ENCODE results near the gene ELOVL5.
"Not testable (repeated sequence)": the region's sequence is repeated elsewhere in the genome, so short reads cannot be mapped to it uniquely, and the experiment has no call there.

Gene ELOVL5

DNA sequence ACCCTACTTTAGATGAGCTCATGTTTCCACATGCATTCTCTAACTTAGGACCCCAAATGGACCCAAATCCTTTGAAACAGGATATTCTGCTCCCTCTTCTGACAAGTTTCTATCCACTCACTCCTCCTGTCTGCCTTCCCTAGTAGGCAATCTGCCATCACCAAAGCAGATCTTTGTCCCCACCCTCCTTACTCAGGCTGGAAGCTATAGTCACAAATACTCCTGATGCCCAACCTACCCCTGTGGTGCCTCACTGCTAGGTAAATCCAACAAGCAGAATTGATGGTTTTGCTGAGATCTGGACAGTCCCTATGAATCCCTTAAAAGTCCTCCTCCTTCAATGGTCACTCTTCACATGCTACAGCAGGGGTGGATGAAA lies 21.7 kb downstream of the ELOVL5 start:
- peak overlapping the region; percentile 20; the same call in 1 of the 2 replicates for H3K4me3 ChIP-seq (ENCODE audit: low read depth, low read length)
- peak overlapping the region; percentile 16; the same call in 1 of the 2 replicates for H3K27ac ChIP-seq (ENCODE audit: low read depth, low read length)
- no peaks in the 10 kb centered on the region for H3K9me3 ChIP-seq (ENCODE audit: control insufficient read depth, insufficient read depth, low read depth, low read length)
- H3K36me3 ChIP-seq (ENCODE audit: control insufficient read depth, insufficient read depth, low read length) = 0 out of 2 replicates have a peak, but pooled peaks cover 3% of the 10 kb centered on the region
- no peaks in the 10 kb centered on the region for H3K27me3 ChIP-seq (ENCODE audit: control insufficient read depth, insufficient read depth, low read length)
- H3K4me1 ChIP-seq (ENCODE audit: control insufficient read depth, insufficient read depth, low read length) = peaks cover 30% of the 10 kb centered on the region
- peak overlapping the region; percentile 10 for H3K9ac ChIP-seq (ENCODE audit: low read length)

DNA sequence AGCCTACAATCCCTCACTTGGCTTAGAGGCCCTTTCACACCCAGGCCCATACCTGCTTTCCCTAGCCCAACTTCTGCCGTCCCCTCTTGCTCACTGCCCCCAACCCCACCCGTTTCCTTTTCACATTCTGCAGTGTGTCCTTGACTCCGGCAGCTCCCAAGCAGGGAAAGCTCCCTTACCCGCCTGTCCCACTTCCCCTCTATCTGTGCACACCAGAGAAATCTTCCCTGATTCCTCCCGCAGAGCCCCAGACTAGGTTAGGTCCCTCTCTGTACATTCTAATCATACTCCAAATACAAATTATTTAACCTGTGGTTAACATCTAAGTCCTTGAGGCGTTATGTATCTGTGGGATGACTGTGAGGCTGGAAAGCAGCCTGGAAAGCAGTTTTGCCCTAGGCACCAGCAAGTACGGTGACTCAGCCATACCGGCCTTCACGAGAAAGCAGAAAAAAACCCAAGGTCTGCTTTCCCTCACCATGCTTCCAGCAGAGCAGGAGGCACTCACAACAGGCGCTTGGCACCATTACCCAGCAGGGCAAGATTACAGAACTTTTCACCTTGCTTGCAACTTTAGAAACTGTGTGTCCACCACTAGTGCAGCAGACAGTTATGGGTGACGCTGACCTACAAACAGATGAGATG lies 22.3 kb downstream of the ELOVL5 start:
- Histone ChIP-seq H3K4me1 (ENCODE audit: control insufficient read depth, insufficient read depth, low read length) (peaks cover 30% of the 10 kb centered on the region), H3K9ac (ENCODE audit: low read length) (peak overlapping the region; percentile 22), H3K36me3 (ENCODE audit: control insufficient read depth, insufficient read depth, low read length) (no peaks in the 10 kb centered on the region), H3K27me3 (ENCODE audit: control insufficient read depth, insufficient read depth, low read length) (no peaks in the 10 kb centered on the region), H3K27ac (ENCODE audit: low read depth, low read length) (peak overlapping the region; percentile 16; the same call in 1 of the 2 replicates), H3K4me3 (ENCODE audit: low read depth, low read length) (peak overlapping the region; percentile 20; the same call in 1 of the 2 replicates), H3K9me3 (ENCODE audit: control insufficient read depth, insufficient read depth, low read depth, low read length) (no peaks in the 10 kb centered on the region)

DNA sequence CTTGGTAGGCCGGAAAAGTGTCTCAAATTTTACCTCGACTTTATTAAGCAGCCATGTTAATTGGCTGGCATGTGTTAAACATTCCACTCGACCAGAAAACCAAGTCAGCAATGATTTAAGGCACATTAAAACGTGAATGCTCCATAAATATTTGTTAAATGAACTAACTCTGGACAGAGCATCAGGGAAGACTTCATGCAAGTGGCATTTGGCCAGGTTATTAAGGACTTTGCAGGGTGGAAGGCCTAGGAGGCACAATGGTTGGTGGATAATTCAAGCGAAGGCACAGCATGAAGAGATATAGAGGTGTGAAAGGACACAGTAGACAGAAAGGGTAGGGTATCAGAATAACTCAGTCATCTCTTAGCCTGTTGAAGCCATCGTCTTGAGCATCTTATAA lies 23.0 kb downstream of the ELOVL5 start:
- Histone ChIP-seq H3K27ac (ENCODE audit: low read depth, low read length) (no peak overlapping the region), H3K9ac (ENCODE audit: low read length) (no peak overlapping the region), H3K4me3 (ENCODE audit: low read depth, low read length) (no peak overlapping the region), H3K27me3 (ENCODE audit: control insufficient read depth, insufficient read depth, low read length) (no peaks in the 10 kb centered on the region), H3K4me1 (ENCODE audit: control insufficient read depth, insufficient read depth, low read length) (peaks cover 30% of the 10 kb centered on the region), H3K36me3 (ENCODE audit: control insufficient read depth, insufficient read depth, low read length) (peaks cover 5% of the 10 kb centered on the region; the same call in 1 of the 2 replicates), H3K9me3 (ENCODE audit: control insufficient read depth, insufficient read depth, low read depth, low read length) (0 out of 2 replicates have a peak, but pooled peaks cover 3% of the 10 kb centered on the region)

DNA sequence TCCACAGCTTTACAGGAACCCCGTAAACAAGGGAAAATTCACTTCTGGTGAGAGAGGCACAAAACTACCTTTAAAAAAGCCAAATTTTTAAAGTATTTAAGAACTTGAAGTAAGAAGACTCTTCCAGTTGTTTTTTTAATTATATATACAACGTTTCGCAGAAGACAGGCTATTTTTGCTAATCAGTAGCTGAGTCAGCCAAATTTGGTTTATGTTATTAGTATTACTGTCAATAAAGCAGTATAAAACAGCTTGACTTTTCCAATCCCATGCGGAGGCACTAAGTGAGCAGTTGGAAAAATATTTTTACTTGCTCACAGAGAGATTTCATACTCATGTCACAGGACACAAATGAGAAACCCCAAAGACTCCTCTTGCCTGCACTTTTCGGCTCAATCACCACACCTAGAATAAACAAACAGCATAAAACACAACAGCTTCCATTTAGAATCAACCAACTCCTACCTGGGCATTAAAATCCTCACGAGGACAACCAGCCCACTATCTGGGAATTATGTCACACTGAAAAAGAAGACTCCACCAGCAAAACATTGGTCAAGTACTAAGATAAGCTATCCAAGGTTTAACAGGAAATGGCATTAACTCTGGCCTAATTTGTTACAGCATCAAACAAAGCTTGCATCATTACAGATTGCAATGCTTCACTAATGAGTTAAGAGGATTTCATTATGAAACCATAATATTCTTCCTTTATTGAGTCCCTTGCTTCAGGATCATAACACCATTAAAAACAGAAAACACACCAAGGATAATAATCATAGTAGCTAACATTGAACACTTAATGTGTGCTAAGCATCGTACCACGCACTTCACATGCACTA lies 26.3 kb downstream of the ELOVL5 start:
- Histone ChIP-seq H3K4me3 (ENCODE audit: low read depth, low read length) (no peak overlapping the region), H3K9me3 (ENCODE audit: control insufficient read depth, insufficient read depth, low read depth, low read length) (0 out of 2 replicates have a peak, but pooled peaks cover 3% of the 10 kb centered on the region), H3K4me1 (ENCODE audit: control insufficient read depth, insufficient read depth, low read length) (peaks cover 22% of the 10 kb centered on the region), H3K27ac (ENCODE audit: low read depth, low read length) (no peak overlapping the region), H3K27me3 (ENCODE audit: control insufficient read depth, insufficient read depth, low read length) (no peaks in the 10 kb centered on the region), H3K36me3 (ENCODE audit: control insufficient read depth, insufficient read depth, low read length) (peaks cover 6% of the 10 kb centered on the region; the same call in 1 of the 2 replicates), H3K9ac (ENCODE audit: low read length) (no peak overlapping the region)

DNA sequence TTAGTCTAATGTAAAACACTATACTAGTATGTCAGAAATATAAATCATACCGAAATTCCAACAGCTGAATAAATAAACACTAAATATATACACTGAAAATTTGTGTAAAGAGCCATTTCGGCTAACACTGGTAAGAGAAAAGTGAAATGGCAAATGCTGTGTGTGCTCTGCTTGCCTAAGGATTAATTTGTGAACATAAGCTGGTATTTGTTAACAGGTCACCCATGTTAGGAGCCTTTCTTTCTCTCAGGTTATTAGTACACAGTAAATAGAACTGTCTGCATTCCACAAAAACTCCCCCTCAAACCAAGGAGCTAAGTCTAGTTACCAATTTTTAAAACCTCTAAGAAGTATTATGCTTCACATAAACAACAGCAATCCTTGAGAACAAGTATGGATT lies 27.0 kb downstream of the ELOVL5 start:
- 0 out of 2 replicates have a peak, but pooled peaks cover 3% of the 10 kb centered on the region for H3K9me3 ChIP-seq (ENCODE audit: control insufficient read depth, insufficient read depth, low read depth, low read length)
- no peak overlapping the region for H3K27ac ChIP-seq (ENCODE audit: low read depth, low read length)
- no peak overlapping the region for H3K4me3 ChIP-seq (ENCODE audit: low read depth, low read length)
- H3K27me3 ChIP-seq (ENCODE audit: control insufficient read depth, insufficient read depth, low read length) = no peaks in the 10 kb centered on the region
- peaks cover 15% of the 10 kb centered on the region for H3K4me1 ChIP-seq (ENCODE audit: control insufficient read depth, insufficient read depth, low read length)
- H3K36me3 ChIP-seq (ENCODE audit: control insufficient read depth, insufficient read depth, low read length) = peaks cover 6% of the 10 kb centered on the region; the same call in 1 of the 2 replicates
- no peak overlapping the region for H3K9ac ChIP-seq (ENCODE audit: low read length)

DNA sequence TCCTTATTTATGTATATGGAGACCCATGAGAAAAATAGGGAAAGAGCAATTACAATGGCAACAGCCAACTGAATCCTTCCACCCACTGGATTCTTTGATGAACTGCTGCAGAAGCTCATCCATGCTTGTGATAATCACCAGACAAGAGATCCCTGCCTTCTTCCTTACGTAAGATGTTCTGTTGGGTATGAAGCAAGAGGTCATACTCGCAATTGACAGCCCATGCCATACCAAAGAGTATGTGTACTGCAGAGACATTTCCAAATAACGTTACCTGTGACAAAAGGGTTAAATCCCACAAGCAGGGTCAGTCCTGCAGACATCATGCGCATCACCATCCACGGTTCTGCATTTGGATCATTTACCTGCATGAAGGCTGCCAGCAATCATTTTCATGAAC lies 27.8 kb downstream of the ELOVL5 start:
- H3K4me1 ChIP-seq (ENCODE audit: control insufficient read depth, insufficient read depth, low read length) = peaks cover 8% of the 10 kb centered on the region
- no peak overlapping the region for H3K4me3 ChIP-seq (ENCODE audit: low read depth, low read length)
- H3K36me3 ChIP-seq (ENCODE audit: control insufficient read depth, insufficient read depth, low read length) = peaks cover 6% of the 10 kb centered on the region; the same call in 1 of the 2 replicates
- H3K27me3 ChIP-seq (ENCODE audit: control insufficient read depth, insufficient read depth, low read length) = no peaks in the 10 kb centered on the region
- H3K9me3 ChIP-seq (ENCODE audit: control insufficient read depth, insufficient read depth, low read depth, low read length) = 0 out of 2 replicates have a peak, but pooled peaks cover 3% of the 10 kb centered on the region
- no peak overlapping the region for H3K9ac ChIP-seq (ENCODE audit: low read length)
- no peak overlapping the region for H3K27ac ChIP-seq (ENCODE audit: low read depth, low read length)

DNA sequence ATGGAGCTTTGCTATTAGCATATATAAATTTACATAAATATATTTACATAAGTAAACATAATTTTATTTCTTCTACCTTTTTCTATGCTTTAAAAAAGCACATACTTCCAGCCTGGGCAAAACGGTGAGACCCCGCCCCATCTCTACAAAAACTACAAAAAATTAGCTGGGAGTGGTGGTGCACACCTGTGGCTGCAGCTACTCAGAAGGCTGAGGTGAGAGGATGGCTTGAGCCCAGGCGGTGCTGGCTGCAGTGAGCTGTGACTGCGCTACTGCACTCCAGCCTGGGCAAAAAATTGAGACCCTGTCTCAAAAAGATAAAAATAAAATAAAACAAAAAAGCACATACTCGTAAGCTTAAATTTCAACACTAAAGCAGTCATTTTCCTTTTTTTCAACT lies 30.3 kb downstream of the ELOVL5 start:
- no peaks in the 10 kb centered on the region for H3K27me3 ChIP-seq (ENCODE audit: control insufficient read depth, insufficient read depth, low read length)
- H3K9me3 ChIP-seq (ENCODE audit: control insufficient read depth, insufficient read depth, low read depth, low read length) = 0 out of 2 replicates have a peak, but pooled peaks cover 3% of the 10 kb centered on the region
- no peak overlapping the region for H3K4me3 ChIP-seq (ENCODE audit: low read depth, low read length)
- H3K4me1 ChIP-seq (ENCODE audit: control insufficient read depth, insufficient read depth, low read length) = peaks cover 8% of the 10 kb centered on the region
- H3K36me3 ChIP-seq (ENCODE audit: control insufficient read depth, insufficient read depth, low read length) = peaks cover 6% of the 10 kb centered on the region; the same call in 1 of the 2 replicates
- no peak overlapping the region for H3K9ac ChIP-seq (ENCODE audit: low read length)
- no peak overlapping the region for H3K27ac ChIP-seq (ENCODE audit: low read depth, low read length)

DNA sequence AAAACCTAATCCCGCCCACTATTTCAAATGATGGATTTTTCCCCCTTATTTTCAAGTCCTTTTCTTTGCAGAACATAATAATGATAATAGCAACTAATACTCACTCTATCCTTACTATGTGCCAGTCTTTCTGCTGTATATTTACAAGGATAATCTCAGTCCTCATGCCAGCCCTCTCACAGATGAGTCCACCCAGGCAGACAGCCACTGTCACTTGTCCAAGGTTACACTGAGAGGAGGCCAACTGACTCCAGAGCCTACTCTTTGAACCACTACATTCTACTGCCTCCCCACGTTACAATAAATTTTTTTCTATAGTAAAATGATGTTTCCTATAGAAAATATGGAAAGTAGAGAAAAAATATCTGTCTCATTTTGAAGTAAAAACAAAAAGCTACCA lies 30.9 kb downstream of the ELOVL5 start:
- Histone ChIP-seq H3K36me3 (ENCODE audit: control insufficient read depth, insufficient read depth, low read length) (peaks cover 6% of the 10 kb centered on the region; the same call in 1 of the 2 replicates), H3K9me3 (ENCODE audit: control insufficient read depth, insufficient read depth, low read depth, low read length) (0 out of 2 replicates have a peak, but pooled peaks cover 3% of the 10 kb centered on the region), H3K4me1 (ENCODE audit: control insufficient read depth, insufficient read depth, low read length) (peaks cover 8% of the 10 kb centered on the region), H3K27me3 (ENCODE audit: control insufficient read depth, insufficient read depth, low read length) (no peaks in the 10 kb centered on the region), H3K27ac (ENCODE audit: low read depth, low read length) (no peak overlapping the region), H3K4me3 (ENCODE audit: low read depth, low read length) (no peak overlapping the region), H3K9ac (ENCODE audit: low read length) (no peak overlapping the region)

DNA sequence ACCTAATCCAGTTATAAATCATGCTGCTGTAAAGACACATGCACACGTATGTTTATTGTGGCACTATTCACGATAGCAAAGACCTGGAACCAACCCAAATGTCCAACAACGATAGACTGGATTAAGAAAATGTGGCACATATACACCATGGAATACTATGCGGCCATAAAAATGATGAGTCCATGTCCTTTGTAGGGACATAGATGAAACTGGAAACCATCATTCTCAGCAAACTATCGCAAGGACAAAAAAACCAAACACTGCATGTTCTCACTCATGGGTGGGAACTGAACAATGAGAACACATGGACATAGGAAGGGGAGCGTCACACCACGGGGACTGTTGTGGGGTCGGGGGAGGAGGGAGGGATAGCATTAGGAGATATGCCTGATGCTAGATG lies 31.5 kb downstream of the ELOVL5 start:
- not testable (repeated sequence) for H3K27ac ChIP-seq (ENCODE audit: low read depth, low read length); H3K36me3 ChIP-seq (ENCODE audit: control insufficient read depth, insufficient read depth, low read length); H3K9me3 ChIP-seq (ENCODE audit: control insufficient read depth, insufficient read depth, low read depth, low read length); H3K4me1 ChIP-seq (ENCODE audit: control insufficient read depth, insufficient read depth, low read length); H3K4me3 ChIP-seq (ENCODE audit: low read depth, low read length); H3K9ac ChIP-seq (ENCODE audit: low read length); H3K27me3 ChIP-seq (ENCODE audit: control insufficient read depth, insufficient read depth, low read length)

DNA sequence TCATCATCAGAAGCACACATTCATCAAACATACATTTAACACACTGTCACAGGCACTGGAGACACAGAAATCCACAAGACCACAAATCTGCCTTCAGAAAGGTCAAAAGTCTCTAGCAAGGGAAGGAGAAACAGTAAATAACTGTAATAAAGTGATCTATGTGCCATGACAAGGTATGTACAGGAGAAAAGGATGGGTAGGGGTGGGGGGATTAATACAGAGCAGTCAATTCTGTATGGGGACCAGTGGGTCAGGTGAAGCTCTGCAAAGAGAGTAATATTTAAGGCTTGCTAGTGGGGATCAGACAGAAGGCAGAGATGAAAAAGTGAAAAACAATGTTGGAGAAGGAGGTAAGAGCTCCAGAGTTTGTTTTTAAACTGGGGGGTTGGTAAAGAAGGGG lies 32.6 kb downstream of the ELOVL5 start:
- Histone ChIP-seq H3K9ac (ENCODE audit: low read length) (no peak overlapping the region), H3K36me3 (ENCODE audit: control insufficient read depth, insufficient read depth, low read length) (peaks cover 5% of the 10 kb centered on the region; the same call in 1 of the 2 replicates), H3K27ac (ENCODE audit: low read depth, low read length) (no peak overlapping the region), H3K4me3 (ENCODE audit: low read depth, low read length) (no peak overlapping the region), H3K4me1 (ENCODE audit: control insufficient read depth, insufficient read depth, low read length) (peaks cover 3% of the 10 kb centered on the region), H3K27me3 (ENCODE audit: control insufficient read depth, insufficient read depth, low read length) (no peaks in the 10 kb centered on the region), H3K9me3 (ENCODE audit: control insufficient read depth, insufficient read depth, low read depth, low read length) (0 out of 2 replicates have a peak, but pooled peaks cover 3% of the 10 kb centered on the region)
